ENCODE data around the gene ANKRD13A.

ANKRD13A gene

GRCh38 chr12:109963743-109964429 is 35.3 kb upstream of the ANKRD13A start:
- no peak overlapping the region for H3K4me3 ChIP-seq (ENCODE audit: low read length)
- no peak for TF ChIP-seq CTCF (IDR thresholded peaks at IDR 0.05; ENCODE audit: insufficient read depth, low read depth, low read length, missing control alignments)
- DNase-seq (ENCODE audit: low read depth), result no peak

- no peak overlapping the region for H3K4me3 ChIP-seq (ENCODE audit: low read length)
- DNase-seq (ENCODE audit: low read depth), result no peak
- no peak for TF ChIP-seq CTCF (IDR thresholded peaks at IDR 0.05; ENCODE audit: insufficient read depth, low read depth, low read length, missing control alignments)
These were observed 32.7 kb upstream of the ANKRD13A start for GRCh38 chr12:109966546-109966945.

- TF ChIP-seq CTCF (IDR thresholded peaks at IDR 0.05; ENCODE audit: insufficient read depth, low read depth, low read length, missing control alignments), result no peak
- no peak for DNase-seq (ENCODE audit: low read depth)
- no peak overlapping the region for H3K4me3 ChIP-seq (ENCODE audit: low read length)
These were observed 31.7 kb upstream of the ANKRD13A start for GRCh38 chr12:109967383-109968031.

- TF ChIP-seq CTCF (IDR thresholded peaks at IDR 0.05; ENCODE audit: insufficient read depth, low read depth, low read length, missing control alignments), result no peak
- H3K4me3 ChIP-seq (ENCODE audit: low read length), result no peak overlapping the region
- DNase-seq (ENCODE audit: low read depth), result no peak
These were observed 31.2 kb upstream of the ANKRD13A start for GRCh38 chr12:109968032-109968420.

- no peak for TF ChIP-seq CTCF (IDR thresholded peaks at IDR 0.05; ENCODE audit: insufficient read depth, low read depth, low read length, missing control alignments)
- DNase-seq (ENCODE audit: low read depth), result no peak
- H3K4me3 ChIP-seq (ENCODE audit: low read length), result no peak overlapping the region
These were observed 30.4 kb upstream of the ANKRD13A start for GRCh38 chr12:109968801-109969200.

GRCh38 chr12:109972821-109973220 is 26.4 kb upstream of the ANKRD13A start:
- no peak for TF ChIP-seq CTCF (IDR thresholded peaks at IDR 0.05; ENCODE audit: insufficient read depth, low read depth, low read length, missing control alignments)
- no peak overlapping the region for H3K4me3 ChIP-seq (ENCODE audit: low read length)
- no peak for DNase-seq (ENCODE audit: low read depth)

GRCh38 chr12:109981311-109981710 is 17.9 kb upstream of the ANKRD13A start:
- TF ChIP-seq CTCF (IDR thresholded peaks at IDR 0.05; ENCODE audit: insufficient read depth, low read depth, low read length, missing control alignments), result no peak
- DNase-seq (ENCODE audit: low read depth), result no peak
- H3K4me3 ChIP-seq (ENCODE audit: low read length), result no peak overlapping the region

All from epithelial cell of esophagus (primary cell).